IMR-90 (cell line): ENCODE results near the gene ARSD. TPM values are rescaled to one million over a fixed set of nuclear protein-coding genes. Genes with fewer than 3 reads are reported as not detected.

Source experiments
- ATAC-seq: fragments of 200-7000 bp; cut with Tn5 transposase; 2 replicates; pipeline ENCODE4 v1.9.1; 2020; ENCODE audit warnings: low read depth, mild to moderate bottlenecking, moderate library complexity
- BruUV-seq: library from RNA; stranded (reverse); fragments of 400-500 nt; replicated peaks from 2 replicates; lab custom pipeline; 2021; lab: Mats Ljungman, UMichigan
- CTCF ChIA-PET: fragments of 300-600 bp; formaldehyde crosslinking; extraction: SDS; loops from one replicate; lab custom pipeline; 2021; ENCODE audit warnings: antibody characterized with exemption; lab: Yijun Ruan, JAX
- POLR2A ChIA-PET: fragments of 300-600 bp; sonication (Branson Sonifier 250); formaldehyde crosslinking; loops from one replicate; lab custom pipeline; 2022; ENCODE audit warnings: antibody characterized with exemption; ENCODE audit not compliant: unreplicated experiment; lab: Charles Lee
- DNase-seq: peaks from one replicate; pipeline ENCODE4 v3.0.0; 2013
- H2AFZ ChIP-seq: replicated peaks from 2 replicates; pipeline ENCODE3; 2013; ENCODE audit warnings: low read length, mild to moderate bottlenecking; ENCODE audit not compliant: poor library complexity
- H2AK5ac ChIP-seq: 2 replicates; pipeline ENCODE4 v1.6.1; 2013; ENCODE audit warnings: low read depth, low read length, inconsistent platforms
- H2AK9ac ChIP-seq: replicated peaks from 2 replicates; pipeline ENCODE3; 2013; ENCODE audit warnings: mild to moderate bottlenecking, low read depth, low read length, moderate library complexity; ENCODE audit not compliant: poor library complexity
- H2BK120ac ChIP-seq: 2 replicates; pipeline ENCODE4 v1.6.1; 2013; ENCODE audit warnings: low read depth, low read length, inconsistent platforms
- H2BK15ac ChIP-seq: 3 replicates; pipeline ENCODE4 v1.6.1; 2013; ENCODE audit warnings: low read depth, low read length, inconsistent platforms
- H2BK20ac ChIP-seq: 2 replicates; pipeline ENCODE4 v1.6.1; 2013; ENCODE audit warnings: low read depth, mild to moderate bottlenecking, inconsistent platforms, low read length, moderate library complexity
- H2BK5ac ChIP-seq: 2 replicates; pipeline ENCODE4 v1.6.1; 2013; ENCODE audit warnings: mild to moderate bottlenecking, low read depth, low read length, inconsistent platforms; ENCODE audit not compliant: poor library complexity, severe bottlenecking
- H3K14ac ChIP-seq: replicated peaks from 2 replicates; pipeline ENCODE4 v1.6.1; 2013; ENCODE audit warnings: low read depth, low read length, inconsistent platforms
- H3K18ac ChIP-seq: 2 replicates; pipeline ENCODE4 v1.6.1; 2013; ENCODE audit warnings: low read depth, low read length, control low read depth
- H3K23ac ChIP-seq: 2 replicates; pipeline ENCODE4 v1.6.1; 2013; ENCODE audit warnings: low read depth, low read length, inconsistent platforms
- H3K27ac ChIP-seq: 2 replicates; pipeline ENCODE4 v1.5.1; 2013; ENCODE audit warnings: mild to moderate bottlenecking, control low read depth, low read length; ENCODE audit not compliant: insufficient read depth
- H3K27me3 ChIP-seq: 2 replicates; pipeline ENCODE4 v1.6.1; 2013; ENCODE audit warnings: low read length; ENCODE audit not compliant: control insufficient read depth, insufficient read depth
- H3K36me3 ChIP-seq: 2 replicates; pipeline ENCODE4 v1.6.1; 2013; ENCODE audit warnings: low read length, mixed read lengths; ENCODE audit not compliant: control insufficient read depth, insufficient read depth
- H3K4ac ChIP-seq: 2 replicates; pipeline ENCODE4 v1.6.1; 2013; ENCODE audit warnings: low read depth, low read length, inconsistent platforms
- H3K4me1 ChIP-seq: 2 replicates; pipeline ENCODE4 v1.6.1; 2013; ENCODE audit warnings: low read length, mixed read lengths; ENCODE audit not compliant: control insufficient read depth, insufficient read depth
- H3K4me2 ChIP-seq: 2 replicates; pipeline ENCODE4 v1.6.1; 2013; ENCODE audit warnings: low read depth, mild to moderate bottlenecking, control low read depth, low read length, moderate library complexity
- H3K4me3 ChIP-seq: 2 replicates; pipeline ENCODE4 v1.5.1; 2013; ENCODE audit warnings: low read depth, mild to moderate bottlenecking, control low read depth, low read length, moderate library complexity; ENCODE audit not compliant: insufficient read depth
- H3K56ac ChIP-seq: 2 replicates; pipeline ENCODE4 v1.6.1; 2013; ENCODE audit warnings: low read length, inconsistent platforms; ENCODE audit not compliant: insufficient read depth; ENCODE audit errors: extremely low read depth
- H3K79me1 ChIP-seq, 2 experiments: 2 replicates each; pipeline ENCODE4 v1.6.1; 2013; ENCODE audit warnings: low read length in 2 of 2, inconsistent platforms in 1 of 2, low read depth in 1 of 2
- H3K9ac ChIP-seq: 2 replicates; pipeline ENCODE4 v1.6.1; 2013; ENCODE audit warnings: low read depth, low read length, control low read depth
- H3K9me1 ChIP-seq: 2 replicates; pipeline ENCODE4 v1.6.1; 2013; ENCODE audit warnings: low read length, inconsistent platforms; ENCODE audit not compliant: insufficient read depth
- H3K9me3 ChIP-seq: 2 replicates; pipeline ENCODE4 v1.6.1; 2013; ENCODE audit warnings: low read length; ENCODE audit not compliant: control insufficient read depth, insufficient read depth
- H4K20me1 ChIP-seq: 2 replicates; pipeline ENCODE4 v1.6.1; 2013; ENCODE audit warnings: low read length, inconsistent platforms; ENCODE audit not compliant: insufficient read depth
- H4K5ac ChIP-seq: 2 replicates; pipeline ENCODE4 v1.6.1; 2013; ENCODE audit warnings: mild to moderate bottlenecking, low read depth, low read length, control low read depth
- H4K8ac ChIP-seq, 2 experiments: 2 replicates each; pipeline ENCODE4 v1.6.1; 2013; ENCODE audit warnings: low read depth in 2 of 2, low read length in 2 of 2, control low read depth in 1 of 2, inconsistent platforms in 1 of 2
- H4K91ac ChIP-seq: 2 replicates; pipeline ENCODE4 v1.6.1; 2013; ENCODE audit warnings: low read depth, low read length, inconsistent platforms; ENCODE audit not compliant: insufficient read depth
- CEBPB ChIP-seq: IDR thresholded peaks from 2 replicates; pipeline ENCODE4 v1.6.1; 2012; ENCODE audit warnings: low read depth, low read length, improper control_type of control experiment
- CHD1 ChIP-seq: IDR thresholded peaks from 2 replicates; pipeline ENCODE4 v1.6.1; 2012; ENCODE audit warnings: low read depth, low read length, improper control_type of control experiment
- FOS ChIP-seq: fragments of 150-350 bp; IDR thresholded peaks from 2 replicates; pipeline ENCODE4 v1.6.1; 2016; ENCODE audit warnings: low read depth, low read length
- MAZ ChIP-seq: IDR thresholded peaks from 2 replicates; pipeline ENCODE4 v1.6.1; 2012; ENCODE audit warnings: low read depth, mild to moderate bottlenecking, low read length, improper control_type of control experiment, moderate library complexity, borderline replicate concordance
- MXI1 ChIP-seq: IDR thresholded peaks from 2 replicates; pipeline ENCODE4 v1.6.1; 2012; ENCODE audit warnings: low read depth, mild to moderate bottlenecking, low read length, moderate library complexity, borderline replicate concordance
- NFE2L2 ChIP-seq: fragments of 150-350 bp; IDR thresholded peaks from 2 replicates; pipeline ENCODE4 v1.6.1; 2016; ENCODE audit warnings: low read depth, mild to moderate bottlenecking, low read length
- POLR2A ChIP-seq: IDR thresholded peaks from 2 replicates; pipeline ENCODE4 v1.6.1; 2012; ENCODE audit warnings: mild to moderate bottlenecking, low read depth, low read length
- RAD21 ChIP-seq: IDR thresholded peaks from 2 replicates; pipeline ENCODE4 v1.6.1; 2012; ENCODE audit warnings: low read length, improper control_type of control experiment
- RCOR1 ChIP-seq: IDR thresholded peaks from 2 replicates; pipeline ENCODE4 v1.6.1; 2012; ENCODE audit warnings: mild to moderate bottlenecking, low read length, improper control_type of control experiment; ENCODE audit not compliant: insufficient replicate concordance
- RFX5 ChIP-seq: IDR thresholded peaks from 2 replicates; pipeline ENCODE4 v1.8.0; 2012; ENCODE audit warnings: low read depth, mild to moderate bottlenecking, low read length, moderate library complexity
- SMC3 ChIP-seq: fragments of 150-350 bp; IDR thresholded peaks from 2 replicates; pipeline ENCODE4 v1.6.1; 2016; ENCODE audit warnings: low read depth, mild to moderate bottlenecking, antibody characterized with exemption, low read length, moderate library complexity
- WGBS, 2 experiments: methylation state at CpG; one replicate each; pipeline versions ENCODE4 v1.1.5 to v1.1.7; 2013; ENCODE audit warnings: missing lambda C conversion rate in 2 of 2; ENCODE audit not compliant: insufficient read length in 1 of 2; ENCODE audit errors: extremely low coverage in 2 of 2; 5-methylcytosine and 5-hydroxymethylcytosine counted together
- dilution Hi-C: fragments of 300-500 bp; cut with HindIII; formaldehyde crosslinking; loops from one replicate; pipeline ENCODE4 v1.14.3; 2018; ENCODE audit warnings: low sequenced_read_pairs; ENCODE audit not compliant: unreplicated experiment
- in situ Hi-C: fragments of 300-500 bp; cut with MboI; formaldehyde crosslinking; loops from 3 replicates; pipeline ENCODE4 v1.14.3; 2019; ENCODE audit warnings: low sequenced_read_pairs, inconsistent platforms, mixed read lengths
- intact Hi-C: fragments of 100-400 bp; cut with micrococcal nuclease; formaldehyde crosslinking; loops from 2 replicates; pipeline ENCODE4 v1.10.0; 2022
- polyA plus RNA-seq, 3 experiments: library from polyadenylated mRNA; depleted of rRNA; stranded (reverse); fragments of >200 nt; gene quantifications; 2 replicates each; pipeline ENCODE4 v1.2.3, GENCODE V29; 2012; ENCODE audit warnings: low replicate concordance in 1 of 3
- total RNA-seq: library from RNA; depleted of rRNA; stranded (reverse); fragments of >200 nt; gene quantifications from 2 replicates; pipeline ENCODE4 v1.2.3, GENCODE V29; 2012
- TF ChIP-seq, protein P1 (sequence below): conservative IDR thresholded peaks from 2 replicates; pipeline ENCODE4 v1.5.1; 2012; ENCODE audit warnings: mild to moderate bottlenecking, low read depth, low read length, improper control_type of control experiment

Gene ARSD
- total and polyA plus RNA-seq, 2 of the 4 experiments (the other 2 are of a cell fraction), result 5.1 to 6.3 TPM

DNA sequence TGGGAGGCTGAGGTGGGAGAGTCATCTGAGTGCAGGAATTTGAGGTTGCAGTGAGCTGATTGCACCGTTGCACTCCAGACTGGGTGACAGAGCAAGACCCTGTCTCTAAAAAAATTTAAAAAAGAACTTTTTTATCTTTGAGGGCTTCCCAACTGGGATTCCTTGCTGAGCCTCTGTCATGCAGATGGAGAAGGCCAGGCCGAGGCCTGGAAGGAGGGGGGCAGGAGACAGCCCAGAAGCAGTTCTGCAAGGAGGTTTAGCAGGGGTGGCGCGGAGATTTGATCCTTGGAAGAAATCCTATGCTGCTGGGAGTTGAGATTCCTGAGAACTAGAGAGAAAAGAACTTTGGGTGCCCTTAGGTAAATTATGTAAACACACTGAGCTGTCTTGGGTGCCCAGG is 2.5 kb upstream of the ARSD start:
- no peak overlapping the region for H3K18ac ChIP-seq
- in situ Hi-C loops, result no loop called here
- dilution Hi-C loops, result no loop called here
- ATAC-seq, result no peak
- H2BK5ac ChIP-seq, result no peak overlapping the region
- no peak overlapping the region for H3K4ac ChIP-seq
- no peak for TF ChIP-seq POLR2A
- no peak for TF ChIP-seq FOS
- TF ChIP-seq SMC3, result no peak
- no peak for TF ChIP-seq CEBPB
- no peak for TF ChIP-seq NFE2L2
- no peak for TF ChIP-seq CHD1
- TF ChIP-seq, protein P1, sequence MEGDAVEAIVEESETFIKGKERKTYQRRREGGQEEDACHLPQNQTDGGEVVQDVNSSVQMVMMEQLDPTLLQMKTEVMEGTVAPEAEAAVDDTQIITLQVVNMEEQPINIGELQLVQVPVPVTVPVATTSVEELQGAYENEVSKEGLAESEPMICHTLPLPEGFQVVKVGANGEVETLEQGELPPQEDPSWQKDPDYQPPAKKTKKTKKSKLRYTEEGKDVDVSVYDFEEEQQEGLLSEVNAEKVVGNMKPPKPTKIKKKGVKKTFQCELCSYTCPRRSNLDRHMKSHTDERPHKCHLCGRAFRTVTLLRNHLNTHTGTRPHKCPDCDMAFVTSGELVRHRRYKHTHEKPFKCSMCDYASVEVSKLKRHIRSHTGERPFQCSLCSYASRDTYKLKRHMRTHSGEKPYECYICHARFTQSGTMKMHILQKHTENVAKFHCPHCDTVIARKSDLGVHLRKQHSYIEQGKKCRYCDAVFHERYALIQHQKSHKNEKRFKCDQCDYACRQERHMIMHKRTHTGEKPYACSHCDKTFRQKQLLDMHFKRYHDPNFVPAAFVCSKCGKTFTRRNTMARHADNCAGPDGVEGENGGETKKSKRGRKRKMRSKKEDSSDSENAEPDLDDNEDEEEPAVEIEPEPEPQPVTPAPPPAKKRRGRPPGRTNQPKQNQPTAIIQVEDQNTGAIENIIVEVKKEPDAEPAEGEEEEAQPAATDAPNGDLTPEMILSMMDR, result no peak
- no peak for TF ChIP-seq RFX5
- no peak for TF ChIP-seq MXI1
- TF ChIP-seq RCOR1, result no peak
- TF ChIP-seq RAD21, result no peak
- no peak for TF ChIP-seq MAZ
- no peak overlapping the region for H3K23ac ChIP-seq
- no peak overlapping the region for H3K56ac ChIP-seq
- no peak overlapping the region for H3K9ac ChIP-seq
- ChIA-PET CTCF (no interaction called here), POLR2A (no interaction called here)
- no peak overlapping the region for H4K5ac ChIP-seq
- no peak overlapping the region for H3K14ac ChIP-seq
- H4K91ac ChIP-seq, result no peak overlapping the region
- no peak overlapping the region for H2AK9ac ChIP-seq
- DNase-seq, result no peak
- H2BK120ac ChIP-seq, result no peak overlapping the region
- no peaks in the 10 kb centered on the region for H3K27me3 ChIP-seq
- H2BK15ac ChIP-seq, result no peak overlapping the region
- no peaks in the 10 kb centered on the region for H3K4me1 ChIP-seq
- intact Hi-C loops, result no loop called here
- no peak overlapping the region for H2AFZ ChIP-seq
- H3K9me1 ChIP-seq, result no peaks in the 10 kb centered on the region
- BruUV-seq, result no TSS peak
- no peak overlapping the region for H3K4me2 ChIP-seq
- H4K8ac ChIP-seq, result no peak overlapping the region
- no peaks in the 10 kb centered on the region for H3K79me1 ChIP-seq
- H3K27ac ChIP-seq, result no peak overlapping the region
- 0% methylated on average over 1 of the region's 4 CpGs; no CpG with 5 or more reads in 1 of the 2 experiments for WGBS, 2 experiments
- H2AK5ac ChIP-seq, result no peak overlapping the region
- no peak overlapping the region for H3K4me3 ChIP-seq
- H3K36me3 ChIP-seq, result no peaks in the 10 kb centered on the region
- H2BK20ac ChIP-seq, result no peak overlapping the region
- no peaks in the 10 kb centered on the region for H4K20me1 ChIP-seq
- H3K9me3 ChIP-seq, result peaks cover 9% of the 10 kb centered on the region; the same call in 1 of the 2 replicates
